HG03575 (cell line): ENCODE data around the gene TPCN2.
A peak's percentile ranks its signal among the peaks of the same experiment; 100 is the strongest.
"Not testable (repeated sequence)": the region's sequence is repeated elsewhere in the genome, so short reads cannot be mapped to it uniquely, and the experiment has no call there.

Experiments used
- ATAC-seq: cut with Tn5 transposase; IDR thresholded peaks from one replicate; pipeline ENCODE4 v1.9.1; 2021; ENCODE audit not compliant: unreplicated experiment, insufficient number of reproducible peaks, low FRiP score; ENCODE audit errors: extremely low read depth

TPCN2 gene

GRCh38 chr11:69048694-69049489 lies at the start of gene TPCN2:
Gene TPCN2, plus strand, starts transcription at chr11:69048932. Its CDS starts 66 bp downstream, at chr11:69048998.
- peak; percentile 38 for ATAC-seq

DNA sequence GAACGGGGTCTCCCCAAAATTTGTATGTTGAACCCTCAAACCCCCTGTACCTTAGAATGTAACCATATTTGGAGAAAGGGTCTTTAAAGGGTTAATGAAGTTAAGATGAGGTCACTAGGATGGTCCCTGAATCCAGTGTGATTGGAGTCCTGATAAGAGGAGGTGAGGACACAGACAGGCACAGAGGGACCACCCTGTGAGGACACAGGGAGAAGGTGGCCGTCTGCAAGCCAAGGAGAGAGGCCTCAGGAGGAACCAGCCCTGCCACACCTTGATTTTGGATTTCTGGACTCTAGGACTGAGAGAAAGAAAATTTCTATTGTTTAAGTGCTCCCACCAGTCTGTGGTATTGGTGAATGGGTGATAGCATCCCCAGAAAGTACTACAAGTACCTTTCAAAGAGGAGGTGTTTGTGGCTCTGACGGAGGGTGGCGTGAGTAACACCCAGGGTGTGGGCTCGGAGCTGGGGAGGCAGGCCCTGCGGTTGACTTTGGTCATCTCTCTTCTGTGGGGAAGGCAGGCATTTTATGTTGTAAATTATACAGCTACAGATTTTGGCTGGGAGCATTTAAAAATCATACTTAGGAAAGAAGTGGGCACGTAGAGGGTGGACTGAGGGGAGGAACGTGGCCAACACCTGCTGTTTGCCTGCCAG lies 49.5 kb upstream of the TPCN2 start:
- ATAC-seq = no peak

GRCh38 chr11:68999748-69000355 lies 48.9 kb upstream of the TPCN2 start:
- not testable (repeated sequence) for ATAC-seq

GRCh38 chr11:69000391-69000790 lies 48.3 kb upstream of the TPCN2 start:
- ATAC-seq = no peak

- ATAC-seq = no peak
Measured at GRCh38 chr11:69000831-69001242, 47.9 kb upstream of the TPCN2 start.

DNA sequence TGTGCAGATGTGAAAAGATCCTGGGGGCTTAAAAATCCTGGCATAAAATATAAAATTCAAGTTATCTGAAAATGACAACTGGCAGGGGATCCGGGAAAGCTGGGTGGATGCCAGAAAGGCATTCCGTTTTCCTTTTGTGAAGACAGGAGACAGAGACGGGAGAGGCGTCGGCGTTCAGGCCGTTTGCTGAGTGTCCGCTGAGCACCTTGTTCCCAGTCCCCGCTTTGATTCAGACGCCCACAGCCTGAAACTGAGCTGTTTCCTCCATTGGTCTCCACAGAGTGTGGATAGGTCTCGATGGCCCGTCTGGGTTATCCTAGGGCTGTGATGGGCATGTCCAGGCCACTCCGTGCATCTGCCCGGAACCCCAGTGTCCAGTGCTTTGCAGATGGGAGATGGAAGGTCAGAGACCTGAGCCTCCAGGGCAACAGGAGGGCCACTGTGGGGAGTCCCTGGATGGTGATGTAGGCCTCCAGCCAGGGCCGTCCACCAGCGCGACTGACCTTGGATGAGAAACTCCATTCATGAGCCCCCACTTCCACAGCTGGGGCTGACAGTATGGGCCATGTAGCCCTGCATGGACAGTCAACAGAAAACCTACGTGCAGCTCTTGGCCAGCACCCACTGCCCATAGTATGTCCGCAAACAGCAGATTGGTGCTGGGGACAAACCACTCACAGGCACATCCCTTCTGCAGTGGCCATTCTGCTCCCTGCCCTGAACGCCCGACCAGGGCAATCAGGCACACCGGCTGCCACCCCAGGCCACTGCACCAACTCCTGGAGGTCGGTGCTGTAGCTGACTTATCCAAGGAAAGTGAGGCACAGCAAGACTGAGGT lies 47.3 kb upstream of the TPCN2 start:
- no peak for ATAC-seq

GRCh38 chr11:69002110-69002569 lies 46.6 kb upstream of the TPCN2 start:
- no peak for ATAC-seq

DNA sequence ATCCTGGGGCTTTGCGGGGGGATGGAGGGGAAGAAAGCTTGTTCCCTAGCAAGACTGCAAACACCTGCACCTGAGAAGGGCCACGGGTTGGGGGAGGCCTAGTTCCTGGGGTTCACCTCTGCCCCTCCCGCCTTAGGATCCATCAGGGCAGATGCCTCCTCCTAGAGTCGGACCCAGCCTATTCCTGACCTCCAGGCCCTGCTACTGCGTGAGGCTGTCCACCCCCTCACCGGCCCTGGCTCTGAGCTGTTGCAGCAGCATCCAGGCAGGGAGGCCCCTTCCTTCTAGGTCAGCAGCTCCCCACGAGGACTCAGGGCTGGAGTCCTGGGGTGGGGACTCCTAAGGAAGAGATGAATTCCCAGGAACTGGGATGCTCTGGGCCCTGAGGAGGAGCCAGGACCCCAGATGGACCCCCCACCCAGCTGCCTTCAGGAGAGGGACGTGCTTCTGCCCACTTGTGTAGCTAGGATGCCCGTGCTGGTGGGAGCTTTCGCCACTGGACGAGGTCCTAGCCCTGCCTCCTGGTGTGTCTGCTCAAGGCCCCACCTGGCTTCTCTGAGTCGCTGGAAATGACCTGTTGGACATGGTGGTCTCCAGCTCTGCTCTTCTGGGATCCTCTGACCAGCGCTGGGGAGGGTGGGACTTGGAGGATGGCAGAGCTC lies 46.0 kb upstream of the TPCN2 start:
- ATAC-seq = no peak

GRCh38 chr11:69003301-69003865 lies 45.3 kb upstream of the TPCN2 start:
- no peak for ATAC-seq

DNA sequence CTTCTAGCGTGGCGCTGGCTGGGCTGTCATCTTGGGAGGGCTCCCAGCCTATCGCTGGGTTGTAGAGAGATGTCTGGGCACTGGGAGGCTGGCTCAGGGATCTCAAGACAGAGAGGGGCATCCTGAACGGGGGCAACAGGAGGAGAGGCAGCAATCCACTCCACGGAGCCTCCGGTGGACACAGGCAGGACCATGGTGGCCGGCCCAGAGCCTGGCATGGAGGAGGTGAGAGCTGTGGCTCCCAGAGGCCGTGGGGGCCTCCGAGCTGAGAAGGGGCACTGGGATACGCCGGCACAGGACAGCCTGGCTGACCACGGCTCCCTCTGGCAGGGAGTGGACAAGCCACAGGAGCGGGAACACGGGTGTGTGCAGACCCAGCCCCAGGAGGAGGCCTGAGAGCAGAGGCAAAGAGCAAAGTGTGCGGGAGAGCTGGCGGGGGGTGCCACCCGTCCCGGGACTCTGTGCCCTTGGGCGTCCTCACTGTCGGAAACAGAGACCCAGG lies 44.8 kb upstream of the TPCN2 start:
- no peak for ATAC-seq

GRCh38 chr11:69004411-69005182 lies 44.1 kb upstream of the TPCN2 start:
- ATAC-seq = no peak

- no peak for ATAC-seq
Measured at GRCh38 chr11:69005183-69005630, 43.5 kb upstream of the TPCN2 start.

- no peak for ATAC-seq
Measured at GRCh38 chr11:69005631-69006368, 42.9 kb upstream of the TPCN2 start.

DNA sequence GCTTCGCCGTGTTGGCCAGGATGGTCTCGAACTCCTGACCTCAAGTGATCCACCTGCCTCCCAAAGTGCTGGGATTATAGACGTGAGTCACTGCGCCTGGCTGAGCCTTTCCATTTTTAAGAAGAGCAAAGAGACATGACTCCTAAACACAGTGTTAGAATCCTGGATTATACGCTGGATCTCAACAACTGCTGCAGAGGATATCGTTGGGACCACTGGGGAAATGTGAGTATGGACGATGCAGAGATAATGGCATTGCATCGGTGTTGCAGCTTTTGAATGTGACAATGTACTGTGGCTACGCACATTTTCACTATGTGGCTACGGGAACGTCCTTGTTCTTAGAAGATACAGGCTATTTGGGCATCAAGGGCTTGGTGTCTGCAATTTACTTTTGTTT lies 41.9 kb upstream of the TPCN2 start:
- ATAC-seq = no peak

- ATAC-seq = no peak
Measured at GRCh38 chr11:69007975-69008381, 40.8 kb upstream of the TPCN2 start.

GRCh38 chr11:69008737-69009440 lies 39.8 kb upstream of the TPCN2 start:
- no peak for ATAC-seq
